ENCODE data around the gene DDTL. TPM values are rescaled to one million over a fixed set of nuclear protein-coding genes. Genes with fewer than 3 reads are reported as not detected.

The DDTL gene
- polyA plus RNA-seq, 3 donors = 0.25 to 0.41 TPM; not detected in 1

GRCh38 chr22:24002851-24003250, 36.2 kb downstream of the DDTL start:
- DNase-seq = no peak
- Histone ChIP-seq H3K36me3 (replicated peaks in 1 of 2; ENCODE audit: control insufficient read depth in 1 of 2, insufficient read depth in 2 of 2, low read length in 2 of 2) (no peaks in the 10 kb centered on the region), H3K4me1 (ENCODE audit: control insufficient read depth in 1 of 2, insufficient read depth in 2 of 2, low read length in 2 of 2) (no peaks in the 10 kb centered on the region), H3K27ac (ENCODE audit: low read depth in 1 of 2, low read length in 2 of 2) (no peak overlapping the region), H3K4me3 (replicated peaks in 1 of 3; ENCODE audit: low read depth in 2 of 3, low read length in 3 of 3) (no peak overlapping the region), H3K4me2 (replicated peaks; ENCODE audit: extremely low read depth, low read length, poor library complexity, severe bottlenecking) (no peak overlapping the region), H3K79me2 (ENCODE audit: insufficient read depth, low read length) (no peaks in the 10 kb centered on the region), H3K9ac (ENCODE audit: insufficient read depth, low read length, poor library complexity, severe bottlenecking) (no peak overlapping the region), H3K9me3 (replicated peaks in 1 of 2; ENCODE audit: control insufficient read depth in 1 of 2, insufficient read depth in 1 of 2, low read length in 2 of 2) (no peaks in the 10 kb centered on the region), H4K20me1 (ENCODE audit: insufficient read depth, low read length) (no peaks in the 10 kb centered on the region), H2AFZ (ENCODE audit: insufficient read depth, low read depth, low read length, poor library complexity, severe bottlenecking) (no peak overlapping the region), H3K27me3 (ENCODE audit: control insufficient read depth in 2 of 2, insufficient read depth in 2 of 2, low read length in 2 of 2) (no peaks in the 10 kb centered on the region)
- WGBS (ENCODE audit: insufficient coverage) = 93% methylated on average over 3 of the region's 5 CpGs
- Mint-ChIP-seq H3K9me3 (peaks cover 0 to 1% (median 0%) of the 10 kb centered on the region in 7 donors), H3K4me3 (no peak overlapping the region), H3K27ac (no peak overlapping the region), H3K4me1 (no peaks in the 10 kb centered on the region), H3K36me3 (no peaks in the 10 kb centered on the region), H3K27me3 (ENCODE audit: low read depth in 3 of 3) (peaks cover 4 to 7% (median 6%) of the 10 kb centered on the region in 3 donors)
- TF ChIP-seq CTCF (IDR thresholded peaks at IDR 0.05) = no peak
- intact Hi-C loops (cut with micrococcal nuclease) = no loop called here

GRCh38 chr22:24003887-24004286, 37.2 kb downstream of the DDTL start:
- Histone ChIP-seq H2AFZ (ENCODE audit: insufficient read depth, low read depth, low read length, poor library complexity, severe bottlenecking) (no peak overlapping the region), H3K27ac (ENCODE audit: low read depth in 1 of 2, low read length in 2 of 2) (no peak overlapping the region), H3K9me3 (replicated peaks in 1 of 2; ENCODE audit: control insufficient read depth in 1 of 2, insufficient read depth in 1 of 2, low read length in 2 of 2) (no peaks in the 10 kb centered on the region), H4K20me1 (ENCODE audit: insufficient read depth, low read length) (no peaks in the 10 kb centered on the region), H3K9ac (ENCODE audit: insufficient read depth, low read length, poor library complexity, severe bottlenecking) (no peak overlapping the region), H3K4me2 (replicated peaks; ENCODE audit: extremely low read depth, low read length, poor library complexity, severe bottlenecking) (no peak overlapping the region), H3K27me3 (ENCODE audit: control insufficient read depth in 2 of 2, insufficient read depth in 2 of 2, low read length in 2 of 2) (no peaks in the 10 kb centered on the region), H3K4me1 (ENCODE audit: control insufficient read depth in 1 of 2, insufficient read depth in 2 of 2, low read length in 2 of 2) (no peaks in the 10 kb centered on the region), H3K4me3 (replicated peaks in 1 of 3; ENCODE audit: low read depth in 2 of 3, low read length in 3 of 3) (no peak overlapping the region), H3K79me2 (ENCODE audit: insufficient read depth, low read length) (no peaks in the 10 kb centered on the region), H3K36me3 (replicated peaks in 1 of 2; ENCODE audit: control insufficient read depth in 1 of 2, insufficient read depth in 2 of 2, low read length in 2 of 2) (no peaks in the 10 kb centered on the region)
- Mint-ChIP-seq H3K36me3 (no peaks in the 10 kb centered on the region), H3K4me1 (no peaks in the 10 kb centered on the region), H3K27ac (no peak overlapping the region), H3K4me3 (no peak overlapping the region), H3K27me3 (ENCODE audit: low read depth in 3 of 3) (peaks cover 4 to 7% (median 6%) of the 10 kb centered on the region in 3 donors), H3K9me3 (no peaks in the 10 kb centered on the region)
- no peak for TF ChIP-seq CTCF (IDR thresholded peaks at IDR 0.05)
- 89% methylated on average over 8 of the region's 9 CpGs for WGBS (ENCODE audit: insufficient coverage)
- DNase-seq = no peak
- intact Hi-C loops (cut with micrococcal nuclease) = no loop called here

Measured in CD14-positive monocyte (primary cell).